Thymus (tissue), 11 donors: ENCODE results near the gene CDH10. TPM values are rescaled to one million over a fixed set of nuclear protein-coding genes. Genes with fewer than 3 reads are reported as not detected.

Experiments
- DNase-seq, 9 donors: peaks; one replicate each; pipeline ENCODE4 v3.0.0-alpha.2; 2013; ENCODE audit warnings: low spot score in 9 of 9, low read depth in 6 of 9, missing footprints in 1 of 9
- H3K27ac ChIP-seq, 2 donors: one replicate each; pipeline ENCODE4 v1.5.1; 2013; ENCODE audit warnings: control low read depth in 1 of 2, low read depth in 1 of 2, low read length in 1 of 2, mild to moderate bottlenecking in 1 of 2, moderate library complexity in 1 of 2
- H3K27me3 ChIP-seq, 2 donors: one replicate each; pipeline ENCODE4 v1.5.1; 2013; ENCODE audit warnings: low read length in 1 of 2; ENCODE audit not compliant: control insufficient read depth in 2 of 2, insufficient read depth in 1 of 2
- H3K36me3 ChIP-seq, 2 donors: one replicate each; pipeline ENCODE4 v1.5.1; 2013; ENCODE audit warnings: low read length in 1 of 2, mild to moderate bottlenecking in 1 of 2, moderate library complexity in 1 of 2; ENCODE audit not compliant: control insufficient read depth in 2 of 2, insufficient read depth in 2 of 2
- H3K4me1 ChIP-seq, 2 donors: one replicate each; pipeline ENCODE4 v1.5.1; 2013; ENCODE audit warnings: low read length in 2 of 2; ENCODE audit not compliant: control insufficient read depth in 2 of 2, insufficient read depth in 2 of 2
- H3K4me3 ChIP-seq, 2 donors: one replicate each; pipeline ENCODE4 v1.5.1; 2013; ENCODE audit warnings: low read length in 2 of 2, control low read depth in 1 of 2, mild to moderate bottlenecking in 1 of 2
- H3K9me3 ChIP-seq, 2 donors: one replicate each; pipeline ENCODE4 v1.5.1; 2013; ENCODE audit warnings: low read length in 1 of 2, mild to moderate bottlenecking in 1 of 2; ENCODE audit not compliant: control insufficient read depth in 2 of 2, insufficient read depth in 1 of 2
- WGBS: extraction: QIAGEN DNeasy Blood & Tissue Kit; methylation state at CpG from one replicate; pipeline ENCODE4 v1.1.7; 2013; 5-methylcytosine and 5-hydroxymethylcytosine counted together
- polyA plus RNA-seq: library from polyadenylated mRNA; stranded (reverse); fragments of 200-250 nt; gene quantifications from one replicate; pipeline ENCODE4 v1.2.3, GENCODE V29; 2013
- total RNA-seq: library from RNA; stranded (reverse); fragments of 120-200 nt; gene quantifications from one replicate; pipeline ENCODE4 v1.2.4, GENCODE V29; 2013
- donor health status: healthy.

The CDH10 gene
- total and polyA plus RNA-seq, 2 donors = 0.02 to 0.05 TPM

DNA sequence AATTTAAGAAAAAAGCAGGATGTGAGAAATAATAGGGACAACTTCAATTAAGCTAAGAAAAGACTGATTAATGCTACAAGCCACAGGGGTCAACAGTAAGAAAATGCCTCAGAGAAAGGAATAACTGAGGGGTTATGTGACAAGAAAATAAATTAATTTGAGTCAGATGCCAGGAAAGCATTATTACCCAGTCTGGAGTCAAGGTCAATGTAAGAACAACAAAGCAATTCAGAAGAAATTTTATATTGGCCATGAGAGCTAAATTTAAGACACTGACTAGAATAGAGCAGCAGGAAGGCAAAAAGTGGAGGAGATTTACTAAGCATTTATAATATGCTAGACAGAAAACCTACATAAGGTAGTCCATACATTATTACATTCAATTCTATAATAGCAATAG is 73.5 kb downstream of the CDH10 start:
- H3K36me3 ChIP-seq = no peaks in the 10 kb centered on the region
- DNase-seq = no peak
- H3K4me3 ChIP-seq = no peak overlapping the region
- no peaks in the 10 kb centered on the region for H3K9me3 ChIP-seq
- no peaks in the 10 kb centered on the region for H3K27me3 ChIP-seq
- no peak overlapping the region for H3K27ac ChIP-seq
- H3K4me1 ChIP-seq = no peaks in the 10 kb centered on the region

DNA sequence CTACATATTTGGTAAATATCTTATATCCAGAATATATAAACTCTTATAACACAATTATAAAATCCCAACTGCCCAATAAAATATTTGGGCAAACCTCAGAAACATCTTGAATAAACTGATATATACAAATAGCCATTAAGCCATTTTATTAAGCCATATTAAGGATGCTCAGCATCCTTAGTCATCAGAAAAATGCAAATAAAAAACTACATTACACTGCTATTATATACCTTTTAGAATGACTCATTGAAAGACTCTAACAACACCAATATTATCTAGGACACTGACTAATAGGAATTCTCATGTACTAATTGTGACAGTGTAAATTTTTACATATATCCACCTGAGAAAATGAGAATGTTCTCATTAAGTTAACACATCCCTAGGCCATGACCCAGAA is 77.8 kb downstream of the CDH10 start:
- H3K36me3 ChIP-seq = no peaks in the 10 kb centered on the region
- H3K27me3 ChIP-seq = no peaks in the 10 kb centered on the region
- H3K27ac ChIP-seq = no peak overlapping the region
- H3K4me3 ChIP-seq = no peak overlapping the region
- DNase-seq = no peak
- H3K4me1 ChIP-seq = no peaks in the 10 kb centered on the region
- no peaks in the 10 kb centered on the region for H3K9me3 ChIP-seq

DNA sequence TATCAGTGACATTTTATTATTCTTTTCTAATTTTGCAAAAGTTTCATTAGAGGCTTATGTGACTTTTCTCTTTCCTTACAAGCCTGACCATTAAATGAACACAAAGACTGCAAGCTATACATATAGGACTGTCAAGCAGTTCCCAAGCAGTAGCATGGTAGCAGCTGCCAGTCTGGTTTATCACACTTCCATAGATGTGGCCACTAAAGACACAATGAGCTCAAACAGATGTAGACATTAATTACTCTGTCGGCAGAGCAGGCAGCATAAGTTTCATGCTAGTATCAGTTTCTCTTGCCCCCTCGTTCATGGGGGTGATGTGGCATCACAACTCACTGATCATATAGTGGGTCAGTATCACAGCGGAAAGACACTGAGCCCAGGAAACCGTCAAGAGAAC is 89.5 kb downstream of the CDH10 start:
- H3K4me1 ChIP-seq = no peaks in the 10 kb centered on the region
- WGBS = 87% methylated on average over 4 of the region's 4 CpGs
- no peaks in the 10 kb centered on the region for H3K27me3 ChIP-seq
- no peak overlapping the region for H3K27ac ChIP-seq
- no peak overlapping the region for H3K4me3 ChIP-seq
- no peaks in the 10 kb centered on the region for H3K9me3 ChIP-seq
- DNase-seq = no peak
- H3K36me3 ChIP-seq = no peaks in the 10 kb centered on the region

DNA sequence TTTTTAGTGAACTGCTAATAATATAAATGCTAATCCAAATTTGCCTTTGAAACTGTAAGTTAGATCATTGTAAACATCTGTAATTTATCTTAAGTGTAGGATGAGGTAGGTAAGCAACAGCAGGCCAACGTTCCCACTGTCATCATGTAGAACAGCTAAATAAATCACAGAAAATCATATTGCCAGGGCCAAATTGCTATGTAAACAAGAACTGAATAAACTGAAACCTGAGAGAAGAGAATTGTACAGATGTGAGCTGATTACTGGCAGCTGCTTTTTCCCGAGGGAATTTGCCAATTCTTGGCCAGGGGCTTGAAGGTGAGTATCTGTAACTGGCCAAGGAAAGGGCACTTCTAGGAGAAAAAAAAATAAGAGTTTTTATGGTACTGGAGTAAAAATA is 97.6 kb downstream of the CDH10 start:
- no peak overlapping the region for H3K27ac ChIP-seq
- 79% methylated on average over 2 of the region's 2 CpGs for WGBS
- no peaks in the 10 kb centered on the region for H3K9me3 ChIP-seq
- no peaks in the 10 kb centered on the region for H3K36me3 ChIP-seq
- no peaks in the 10 kb centered on the region for H3K4me1 ChIP-seq
- no peaks in the 10 kb centered on the region for H3K27me3 ChIP-seq
- no peak overlapping the region for H3K4me3 ChIP-seq
- DNase-seq = no peak

- Histone ChIP-seq H3K36me3 (no peaks in the 10 kb centered on the region), H3K27me3 (no peaks in the 10 kb centered on the region), H3K4me3 (no peak overlapping the region), H3K27ac (no peak overlapping the region), H3K4me1 (no peaks in the 10 kb centered on the region), H3K9me3 (no peaks in the 10 kb centered on the region)
- peak in 1 of 9 donors; percentile 1 for DNase-seq
- WGBS = 1% methylated on average over 1 of the region's 1 CpG
Measured at GRCh38 chr5:24539613-24540012, 105.2 kb downstream of the CDH10 start.

- H3K9me3 ChIP-seq = no peaks in the 10 kb centered on the region
- H3K27ac ChIP-seq = no peak overlapping the region
- H3K4me3 ChIP-seq = no peak overlapping the region
- no peaks in the 10 kb centered on the region for H3K27me3 ChIP-seq
- DNase-seq = no peak
- H3K36me3 ChIP-seq = no peaks in the 10 kb centered on the region
- 90% methylated on average over 1 of the region's 1 CpG for WGBS
- no peaks in the 10 kb centered on the region for H3K4me1 ChIP-seq
Measured at GRCh38 chr5:24538346-24538745, 106.4 kb downstream of the CDH10 start.

DNA sequence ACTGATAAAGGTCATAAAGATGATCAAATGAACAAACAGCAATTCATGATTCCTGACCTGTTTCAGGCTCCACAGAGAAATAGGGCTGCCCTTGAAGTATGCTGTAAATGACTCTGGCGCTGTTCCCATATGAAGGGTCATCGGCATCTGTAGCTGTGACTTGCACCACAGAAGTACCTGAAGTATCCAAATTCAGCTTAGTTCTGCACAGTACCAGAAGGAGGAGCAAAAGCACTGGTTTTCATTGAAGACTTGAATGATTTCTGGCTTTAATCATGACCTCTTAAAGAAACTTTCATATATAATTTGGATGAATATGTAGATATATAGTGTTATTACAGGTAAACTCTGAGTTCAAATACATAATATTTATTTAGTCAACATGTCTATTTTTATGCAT is 109.1 kb downstream of the CDH10 start:
- H3K27me3 ChIP-seq = no peaks in the 10 kb centered on the region
- no peak overlapping the region for H3K4me3 ChIP-seq
- DNase-seq = no peak
- H3K9me3 ChIP-seq = no peaks in the 10 kb centered on the region
- H3K36me3 ChIP-seq = no peaks in the 10 kb centered on the region
- no peak overlapping the region for H3K27ac ChIP-seq
- no peaks in the 10 kb centered on the region for H3K4me1 ChIP-seq
- 92% methylated on average over 2 of the region's 2 CpGs for WGBS

DNA sequence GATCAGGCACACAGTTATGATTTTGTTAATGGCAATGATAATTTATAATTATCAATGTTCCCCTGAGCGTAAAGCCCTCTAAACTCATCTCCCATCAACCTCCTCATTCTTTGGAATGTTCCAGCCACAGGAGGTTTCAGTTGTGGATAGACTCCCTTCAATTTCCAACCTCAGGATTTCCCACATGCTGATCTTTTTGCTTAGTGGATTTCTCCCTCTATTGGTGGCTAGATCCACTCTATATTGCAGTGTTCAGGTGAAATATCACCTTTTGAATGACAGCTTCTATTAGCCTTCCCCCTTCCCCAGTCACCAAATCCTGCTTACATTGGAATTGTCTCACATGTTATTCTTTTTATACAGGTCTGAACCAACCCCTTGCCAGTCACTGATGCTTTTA is 113.9 kb downstream of the CDH10 start:
- DNase-seq = no peak
- no peak overlapping the region for H3K27ac ChIP-seq
- H3K4me3 ChIP-seq = no peak overlapping the region
- H3K36me3 ChIP-seq = no peaks in the 10 kb centered on the region
- H3K27me3 ChIP-seq = no peaks in the 10 kb centered on the region
- no peaks in the 10 kb centered on the region for H3K4me1 ChIP-seq
- H3K9me3 ChIP-seq = no peaks in the 10 kb centered on the region
- WGBS = 89% methylated on average over 1 of the region's 1 CpG

- Histone ChIP-seq H3K4me1 (no peaks in the 10 kb centered on the region), H3K27ac (no peak overlapping the region), H3K4me3 (no peak overlapping the region), H3K9me3 (no peaks in the 10 kb centered on the region), H3K27me3 (no peaks in the 10 kb centered on the region), H3K36me3 (no peaks in the 10 kb centered on the region)
- WGBS = 79% methylated on average over 7 of the region's 7 CpGs
- DNase-seq = no peak
Measured at GRCh38 chr5:24525414-24525813, 119.4 kb downstream of the CDH10 start.

DNA sequence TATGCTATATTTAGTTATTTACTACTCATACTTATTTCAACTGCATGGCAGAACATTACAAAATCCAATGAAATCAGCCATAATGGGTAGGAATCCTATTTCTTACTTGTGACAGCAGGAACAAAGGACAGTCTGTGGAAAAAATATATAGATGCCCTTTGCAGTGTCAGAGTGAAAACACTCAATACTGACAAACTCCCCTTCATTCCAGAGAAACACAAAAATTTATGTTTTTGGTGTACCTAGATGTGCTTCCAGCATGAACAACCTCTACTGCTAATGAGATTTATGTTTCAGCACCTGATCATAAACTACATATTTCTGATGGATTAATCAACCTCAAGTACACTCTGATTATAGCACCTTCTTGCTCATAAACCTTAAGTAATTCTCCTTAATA is 132.4 kb downstream of the CDH10 start:
- H3K36me3 ChIP-seq = no peaks in the 10 kb centered on the region
- no peak for DNase-seq
- H3K4me1 ChIP-seq = no peaks in the 10 kb centered on the region
- H3K27ac ChIP-seq = no peak overlapping the region
- no peak overlapping the region for H3K4me3 ChIP-seq
- no peaks in the 10 kb centered on the region for H3K9me3 ChIP-seq
- H3K27me3 ChIP-seq = no peaks in the 10 kb centered on the region
